HepG2 (cell line): ENCODE data around the gene TOP3B. TPM values are rescaled to one million over a fixed set of nuclear protein-coding genes. Genes with fewer than 3 reads are reported as not detected.

ENCODE experiments used
- CBX1 ChIP-seq: IDR thresholded peaks from one replicate; pipeline ENCODE4 v1.6.1; 2016; ENCODE audit warnings: antibody characterized with exemption, low read depth
- CC2D1A ChIP-seq: sonication (generic); formaldehyde crosslinking; IDR thresholded peaks from 2 replicates; pipeline ENCODE4 v1.8.1; 2023; ENCODE audit warnings: mild to moderate bottlenecking, missing genetic modification reagents
- DNMT1 ChIP-seq: sonication (generic); formaldehyde crosslinking; IDR thresholded peaks from 2 replicates; pipeline ENCODE4 v1.5.1; 2020; ENCODE audit warnings: mild to moderate bottlenecking, missing genetic modification reagents
- HCFC1 ChIP-seq: fragments of 150-350 bp; IDR thresholded peaks from 2 replicates; pipeline ENCODE4 v1.6.1; 2014; ENCODE audit warnings: low read depth, low read length
- HNF4G ChIP-seq, 2 experiments: sonication (generic) in 1 of 2; formaldehyde crosslinking in 1 of 2; IDR thresholded peaks; 2 replicates each; pipeline versions ENCODE4 v1.4.0 to v1.6.1; 2011 to 2020; ENCODE audit warnings: borderline replicate concordance in 2 of 2, low read depth in 2 of 2, mild to moderate bottlenecking in 2 of 2, low read length in 1 of 2, missing genetic modification reagents in 1 of 2, moderate library complexity in 1 of 2
- IKZF4 ChIP-seq: sonication (generic); formaldehyde crosslinking; IDR thresholded peaks from 2 replicates; pipeline ENCODE4 v1.5.1; 2020; ENCODE audit warnings: borderline replicate concordance, mild to moderate bottlenecking, low read depth, missing genetic modification reagents; ENCODE audit errors: not compliant biosample characterization
- ISX ChIP-seq: sonication (generic); formaldehyde crosslinking; conservative IDR thresholded peaks from 2 replicates; pipeline ENCODE4 v1.5.0; 2020; ENCODE audit warnings: missing genetic modification reagents
- MED1 ChIP-seq: sonication (generic); formaldehyde crosslinking; IDR thresholded peaks from 2 replicates; pipeline ENCODE4 v1.4.0; 2020; ENCODE audit warnings: missing genetic modification reagents
- MTF2 ChIP-seq: sonication (generic); formaldehyde crosslinking; IDR thresholded peaks from 2 replicates; pipeline ENCODE4 v1.5.0; 2020; ENCODE audit warnings: missing genetic modification reagents, borderline replicate concordance
- RBAK ChIP-seq: sonication (generic); formaldehyde crosslinking; IDR thresholded peaks from 2 replicates; pipeline ENCODE4 v1.5.1; 2020; ENCODE audit warnings: mild to moderate bottlenecking, missing genetic modification reagents
- TBL1XR1 ChIP-seq: fragments of 150-350 bp; IDR thresholded peaks from 2 replicates; pipeline ENCODE4 v1.6.1; 2014; ENCODE audit warnings: borderline replicate concordance, low read length; ENCODE audit not compliant: partially characterized antibody
- TFAP4 ChIP-seq: sonication (generic); IDR thresholded peaks from 2 replicates; pipeline ENCODE4 v1.6.1; 2016; ENCODE audit warnings: low read depth, borderline replicate concordance
- TIGD3 ChIP-seq: sonication (generic); formaldehyde crosslinking; IDR thresholded peaks from 2 replicates; pipeline ENCODE4 v1.5.1; 2020; ENCODE audit warnings: mild to moderate bottlenecking, missing genetic modification reagents, borderline replicate concordance
- ZC3H4 ChIP-seq: sonication (generic); formaldehyde crosslinking; IDR thresholded peaks from 2 replicates; pipeline ENCODE4 v1.4.0; 2020; ENCODE audit warnings: missing genetic modification reagents, borderline replicate concordance
- ZFP36L2 ChIP-seq: sonication (generic); formaldehyde crosslinking; IDR thresholded peaks from 2 replicates; pipeline ENCODE4 v1.4.0; 2020; ENCODE audit warnings: missing genetic modification reagents
- ZKSCAN8 ChIP-seq: IDR thresholded peaks from 2 replicates; pipeline ENCODE4 v1.6.1; 2016; ENCODE audit warnings: borderline replicate concordance, missing genetic modification reagents, missing compliant biosample characterization
- ZNF207 ChIP-seq: fragments of 450-650 bp; IDR thresholded peaks from 2 replicates; pipeline ENCODE4 v1.6.1; 2016; ENCODE audit warnings: antibody characterized with exemption, borderline replicate concordance
- ZNF296 ChIP-seq: sonication (generic); formaldehyde crosslinking; conservative IDR thresholded peaks from 2 replicates; pipeline ENCODE4 v1.5.0; 2020; ENCODE audit warnings: mild to moderate bottlenecking, missing genetic modification reagents
- ZNF569 ChIP-seq: sonication (generic); formaldehyde crosslinking; IDR thresholded peaks from 2 replicates; pipeline ENCODE4 v1.5.0; 2020; ENCODE audit warnings: mild to moderate bottlenecking, missing genetic modification reagents, moderate library complexity, borderline replicate concordance
- ZNF572 ChIP-seq: sonication (generic); formaldehyde crosslinking; IDR thresholded peaks from 2 replicates; pipeline ENCODE4 v1.5.1; 2020; ENCODE audit warnings: mild to moderate bottlenecking, missing genetic modification reagents
- ZNF576 ChIP-seq: sonication (generic); formaldehyde crosslinking; IDR thresholded peaks from 2 replicates; pipeline ENCODE4 v1.4.0; 2020; ENCODE audit warnings: mild to moderate bottlenecking, missing genetic modification reagents
- ZNF614 ChIP-seq: IDR thresholded peaks from 2 replicates; pipeline ENCODE4 v1.6.1; 2018; ENCODE audit warnings: missing biosample characterization, missing genetic modification reagents, inconsistent platforms, borderline replicate concordance
- ZNF747 ChIP-seq: sonication (generic); formaldehyde crosslinking; IDR thresholded peaks from 2 replicates; pipeline ENCODE4 v1.8.1; 2023; ENCODE audit warnings: missing genetic modification reagents, mild to moderate bottlenecking, borderline replicate concordance
- ZNF850 ChIP-seq: sonication (generic); formaldehyde crosslinking; conservative IDR thresholded peaks from 2 replicates; pipeline ENCODE4 v1.9.0; 2021; ENCODE audit warnings: mild to moderate bottlenecking, missing genetic modification reagents
- ZZZ3 ChIP-seq: sonication (generic); formaldehyde crosslinking; IDR thresholded peaks from 2 replicates; pipeline ENCODE4 v1.4.0; 2020; ENCODE audit warnings: missing genetic modification reagents, mild to moderate bottlenecking, borderline replicate concordance
- polyA plus RNA-seq, 8 experiments: library from polyadenylated mRNA; depleted of rRNA in 3 of 8; stranded (reverse) in 7 of 8; unstranded in 1 of 8; fragments of >200 nt; fragmentation: Illumina TruSeq in 4 of 8; extraction: Trizol in 4 of 8; gene quantifications; 2 replicates each; pipeline versions ENCODE4 v1.2.1 to v1.2.3, GENCODE V29; 2011 to 2016; ENCODE audit warnings: low read depth in 4 of 8, missing spikeins in 1 of 8, mixed read lengths in 1 of 8; ENCODE audit not compliant: insufficient read depth in 1 of 8
- total RNA-seq, 5 experiments: library from RNA; depleted of rRNA; stranded (reverse); fragments of >200 nt; fragmentation: Illumina TruSeq; extraction: Trizol; gene quantifications; 2 replicates each; pipeline ENCODE4 v1.2.3, GENCODE V29; 2016; ENCODE audit warnings: low read depth in 1 of 5
- TF ChIP-seq, protein P1 (sequence below): sonication (generic); formaldehyde crosslinking; IDR thresholded peaks from 2 replicates; pipeline ENCODE4 v1.5.0; 2020; ENCODE audit warnings: mild to moderate bottlenecking, missing genetic modification reagents

TOP3B gene
- total and polyA plus RNA-seq, 2 of the 13 experiments (the other 11 are each of a cell fraction or from before 2014, with no cell fraction given), result 28.5 to 29.7 TPM

DNA sequence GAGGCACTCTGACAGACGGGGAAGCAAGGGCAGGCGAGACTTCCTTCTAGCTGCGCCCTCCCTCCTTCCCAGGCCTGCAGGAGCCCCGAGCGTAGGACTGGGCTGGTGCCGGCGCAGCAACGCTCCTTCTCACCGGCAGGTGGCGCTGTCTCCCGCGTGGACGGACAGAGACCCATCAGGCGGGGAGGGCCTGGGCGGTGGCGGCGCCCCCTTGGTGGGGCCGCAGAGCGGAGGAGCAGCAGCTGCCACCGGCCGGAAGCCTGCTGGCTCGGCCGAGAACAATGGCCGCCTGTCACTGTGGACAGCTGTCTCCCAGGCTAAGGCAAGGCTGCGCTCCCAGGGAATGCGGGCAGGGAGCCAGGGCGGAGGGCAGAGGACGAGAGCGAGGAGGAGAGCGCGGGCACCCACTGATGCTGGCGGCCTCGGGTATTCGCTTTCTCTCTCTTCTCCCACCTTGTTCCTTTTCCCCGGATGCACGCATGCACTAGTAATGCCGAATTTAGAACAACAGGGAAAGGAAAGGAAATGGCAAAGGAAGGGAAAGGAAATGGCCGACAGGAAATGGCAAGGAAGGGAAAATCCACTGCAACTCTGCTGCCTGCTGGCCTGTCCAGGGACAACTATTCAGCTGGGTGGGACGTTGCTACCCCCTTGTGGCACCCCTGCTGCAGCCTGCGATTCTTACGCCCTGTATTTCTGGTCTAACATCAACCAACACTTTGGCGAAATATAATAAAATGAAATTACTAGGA is 44.3 kb downstream of the TOP3B start (continued):
- TF ChIP-seq ZC3H4 (CRISPR knock-in tag) (no peak; the same call in 1 of the 2 replicates), ZNF296 (no peak), CBX1 (no peak), HNF4G (IDR thresholded peaks at IDR 0.05; ENCODE audit: borderline replicate concordance, low read depth, low read length) (no peak), HNF4G (CRISPR knock-in tag; IDR thresholded peaks at IDR 0.05; ENCODE audit: borderline replicate concordance, low read depth) (no peak), CC2D1A (no peak), IKZF4 (CRISPR knock-in tag) (no peak), ZNF850 (no peak), ZNF207 (no peak), ZZZ3 (CRISPR knock-in tag) (0 out of 2 replicates have a peak, but pooled peaks have one; percentile 26), DNMT1 (CRISPR knock-in tag) (peak; percentile 86; the same call in 1 of the 2 replicates), ZNF572 (CRISPR knock-in tag) (peak; percentile 84; the same call in 1 of the 2 replicates), ZNF569 (CRISPR knock-in tag) (no peak), MTF2 (CRISPR knock-in tag) (peak; percentile 26; the same call in 1 of the 2 replicates), HCFC1 (no peak; the same call in 1 of the 2 replicates), ZNF614 (CRISPR knock-in tag) (peak; percentile 82; the same call in 1 of the 2 replicates), ZFP36L2 (CRISPR knock-in tag) (no peak), ZNF747 (no peak), TBL1XR1 (no peak), TIGD3 (CRISPR knock-in tag) (no peak), ISX (CRISPR knock-in tag) (no peak), TFAP4 (peak; percentile 92; the same call in 1 of the 2 replicates), RBAK (CRISPR knock-in tag) (no peak), MED1 (no peak; the same call in none of the 2 replicates), ZKSCAN8 (CRISPR knock-in tag) (peak; percentile 55; the same call in 1 of the 2 replicates), ZNF576 (CRISPR knock-in tag) (no peak)
- TF ChIP-seq, protein P1, sequence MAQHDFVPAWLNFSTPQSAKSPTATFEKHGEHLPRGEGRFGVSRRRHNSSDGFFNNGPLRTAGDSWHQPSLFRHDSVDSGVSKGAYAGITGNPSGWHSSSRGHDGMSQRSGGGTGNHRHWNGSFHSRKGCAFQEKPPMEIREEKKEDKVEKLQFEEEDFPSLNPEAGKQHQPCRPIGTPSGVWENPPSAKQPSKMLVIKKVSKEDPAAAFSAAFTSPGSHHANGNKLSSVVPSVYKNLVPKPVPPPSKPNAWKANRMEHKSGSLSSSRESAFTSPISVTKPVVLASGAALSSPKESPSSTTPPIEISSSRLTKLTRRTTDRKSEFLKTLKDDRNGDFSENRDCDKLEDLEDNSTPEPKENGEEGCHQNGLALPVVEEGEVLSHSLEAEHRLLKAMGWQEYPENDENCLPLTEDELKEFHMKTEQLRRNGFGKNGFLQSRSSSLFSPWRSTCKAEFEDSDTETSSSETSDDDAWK, result no peak
